GM18907 (cell line): ENCODE data around the gene LHX5.

Experiments used
- ATAC-seq: cut with Tn5 transposase; IDR thresholded peaks from one replicate; pipeline ENCODE4 v1.9.1; 2021; ENCODE audit warnings: mild to moderate bottlenecking, moderate library complexity; ENCODE audit not compliant: unreplicated experiment

Gene LHX5

DNA sequence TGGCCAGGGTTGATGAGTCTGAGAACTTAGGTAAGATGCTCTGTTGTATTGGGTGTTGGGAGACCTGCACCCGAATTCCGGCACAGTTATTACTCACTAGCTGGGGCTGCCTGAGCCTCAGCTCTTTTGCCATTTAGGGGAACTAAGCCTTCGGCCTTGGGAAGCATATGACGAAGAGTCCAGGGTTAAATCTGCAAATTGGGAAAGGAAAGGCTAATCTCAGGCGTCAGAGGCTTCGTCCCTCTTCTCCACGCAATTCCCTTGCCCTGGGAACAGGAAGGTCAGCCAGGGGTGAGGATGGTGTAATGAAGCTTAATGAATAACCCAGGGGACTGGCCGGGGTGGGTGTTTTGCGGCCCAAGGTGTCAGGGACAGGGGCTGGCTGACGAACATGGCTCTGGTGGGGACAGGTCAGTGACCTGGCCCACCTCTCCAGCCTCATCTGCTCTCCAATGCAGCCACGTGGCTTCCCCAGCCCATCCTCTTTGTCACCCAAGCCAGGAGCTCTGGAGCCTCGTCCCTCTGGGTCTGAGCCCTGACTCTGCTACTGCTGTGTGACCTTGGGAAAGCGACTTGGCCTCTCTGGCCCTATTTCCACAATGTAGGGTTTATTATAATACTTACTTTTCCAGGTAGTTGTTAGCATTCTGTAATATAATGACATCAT lies 53.3 kb downstream of the LHX5 start:
- no peak for ATAC-seq

DNA sequence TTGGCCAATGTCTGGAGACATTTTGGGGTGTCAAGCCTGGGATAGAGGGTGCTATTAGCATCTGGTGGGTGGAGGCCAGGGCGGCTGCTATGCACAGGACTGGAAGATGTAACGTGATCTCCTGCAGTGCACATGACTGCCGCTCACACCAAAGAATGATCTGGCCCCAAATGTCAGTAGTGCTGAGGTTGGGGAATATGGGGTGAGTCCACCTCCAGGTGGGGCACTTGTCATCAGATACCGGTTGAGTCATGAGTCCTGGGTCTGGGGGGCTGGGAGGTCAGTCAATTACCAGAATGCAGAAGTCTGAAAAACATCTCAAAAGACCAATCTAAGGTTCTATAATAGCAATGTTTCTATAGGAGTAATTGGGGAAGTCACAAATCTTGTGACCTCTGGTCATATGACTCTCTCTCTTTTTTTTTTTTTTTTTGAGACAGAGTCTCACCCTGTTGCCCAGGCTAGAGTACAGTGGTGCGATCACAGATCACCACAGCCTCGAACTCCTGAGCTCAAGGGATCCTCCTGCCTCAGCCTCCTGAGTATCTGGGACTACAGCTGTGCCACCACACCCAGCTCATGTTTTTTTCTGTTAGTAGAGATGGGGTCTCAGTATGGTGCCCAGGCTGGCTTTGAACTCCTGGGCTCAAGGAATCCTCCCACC lies 55.4 kb downstream of the LHX5 start:
- ATAC-seq: no peak

DNA sequence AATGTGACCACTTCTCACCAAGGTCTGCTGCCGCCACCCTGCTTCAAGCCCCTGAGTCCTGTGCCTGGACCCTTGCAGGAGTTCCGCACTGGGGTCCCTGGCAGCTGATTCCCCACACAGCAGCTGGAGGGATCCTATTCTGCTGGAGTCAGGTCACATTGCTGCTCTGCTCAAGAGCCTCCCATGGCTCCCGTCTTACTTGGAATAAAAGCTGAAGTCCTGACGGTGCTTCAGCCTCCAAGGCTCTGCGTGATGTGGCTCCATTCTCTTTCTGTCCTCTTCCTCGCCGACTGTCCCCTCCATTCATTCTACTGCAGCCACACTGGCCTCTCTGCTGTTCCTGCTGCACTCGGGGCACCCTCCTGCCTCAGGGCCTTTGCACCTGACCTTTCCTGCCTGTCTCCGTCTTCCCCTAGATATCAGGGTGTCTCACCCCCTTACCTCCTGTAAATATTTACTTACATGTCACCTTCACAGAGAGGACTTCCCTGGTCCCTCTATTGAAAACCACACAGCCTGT lies 57.1 kb downstream of the LHX5 start:
- no peak for ATAC-seq

GRCh38 chr12:113413488-113413939 lies 58.2 kb downstream of the LHX5 start:
- no peak for ATAC-seq
